NCI-H2227 treated with DMSO at 0.1 percent for 48 hours (cell line): ENCODE measurements around the gene MAPRE3.

Source experiments
- DNase-seq: peaks from one replicate; lab custom pipeline; 2025; lab: John Stamatoyannopoulos, UW

The MAPRE3 gene

GRCh38 chr2:27014771-27015433, 44.5 kb downstream of the MAPRE3 start:
- no peak for DNase-seq

GRCh38 chr2:27016801-27017325, 46.4 kb downstream of the MAPRE3 start:
- DNase-seq, result peak; percentile 63

- no peak for DNase-seq
Measured at GRCh38 chr2:27018142-27018541, 47.7 kb downstream of the MAPRE3 start.

GRCh38 chr2:27019459-27019858, 49.0 kb downstream of the MAPRE3 start:
- DNase-seq, result no peak

- peak; percentile 18 for DNase-seq
Measured at GRCh38 chr2:27019931-27020855, 49.8 kb downstream of the MAPRE3 start.

- no peak for DNase-seq
Measured at GRCh38 chr2:27021253-27022049, 51.0 kb downstream of the MAPRE3 start.

- DNase-seq, result no peak
Measured at GRCh38 chr2:27023740-27024139, 53.3 kb downstream of the MAPRE3 start.

GRCh38 chr2:27024188-27024587, 53.8 kb downstream of the MAPRE3 start:
- no peak for DNase-seq

- no peak for DNase-seq
Measured at GRCh38 chr2:27024812-27025211, 54.4 kb downstream of the MAPRE3 start.

- DNase-seq, result no peak
Measured at GRCh38 chr2:27025281-27025800, 54.9 kb downstream of the MAPRE3 start.

- no peak for DNase-seq
Measured at GRCh38 chr2:27025861-27026851, 55.7 kb downstream of the MAPRE3 start.

- no peak for DNase-seq
Measured at GRCh38 chr2:27027211-27027651, 56.8 kb downstream of the MAPRE3 start.

- no peak for DNase-seq
Measured at GRCh38 chr2:27029051-27029450, 58.6 kb downstream of the MAPRE3 start.

- peak; percentile 73 for DNase-seq
Measured at GRCh38 chr2:27032495-27033252, 62.2 kb downstream of the MAPRE3 start, which contains the start of gene TMEM214. Gene TMEM214, plus strand, starts transcription at chr2:27032965. Its CDS starts 51 bp downstream, at chr2:27033016.

- no peak for DNase-seq
Measured at GRCh38 chr2:27033253-27033852, 62.9 kb downstream of the MAPRE3 start.

GRCh38 chr2:27038012-27038411, 67.6 kb downstream of the MAPRE3 start:
- DNase-seq, result no peak

- no peak for DNase-seq
Measured at GRCh38 chr2:27038631-27039339, 68.3 kb downstream of the MAPRE3 start.

- no peak for DNase-seq
Measured at GRCh38 chr2:27039426-27039825, 69.0 kb downstream of the MAPRE3 start.

- no peak for DNase-seq
Measured at GRCh38 chr2:27039871-27040270, 69.4 kb downstream of the MAPRE3 start.
